ENCODE results near the gene ROS1.

DNA sequence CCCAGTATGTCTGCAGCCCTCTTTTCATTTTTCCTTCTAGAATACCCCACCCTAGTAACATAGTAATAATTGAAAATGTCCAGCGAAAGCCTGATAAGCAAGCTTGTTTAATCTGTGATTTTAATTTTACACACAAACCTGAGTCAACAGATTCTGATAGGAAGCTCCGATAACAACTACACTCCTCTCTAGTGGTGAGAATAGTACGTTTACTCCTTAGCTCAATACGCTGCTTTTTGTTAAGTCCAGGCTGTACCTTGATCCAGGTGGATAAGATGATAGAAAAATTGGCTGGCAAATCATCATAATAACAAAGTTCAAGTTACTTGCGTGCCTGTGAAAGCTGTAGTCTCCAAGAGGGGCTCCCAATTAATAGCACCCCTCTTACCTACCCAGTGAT is 31.3 kb upstream of the ROS1 start:
- TF ChIP-seq, protein P1, sequence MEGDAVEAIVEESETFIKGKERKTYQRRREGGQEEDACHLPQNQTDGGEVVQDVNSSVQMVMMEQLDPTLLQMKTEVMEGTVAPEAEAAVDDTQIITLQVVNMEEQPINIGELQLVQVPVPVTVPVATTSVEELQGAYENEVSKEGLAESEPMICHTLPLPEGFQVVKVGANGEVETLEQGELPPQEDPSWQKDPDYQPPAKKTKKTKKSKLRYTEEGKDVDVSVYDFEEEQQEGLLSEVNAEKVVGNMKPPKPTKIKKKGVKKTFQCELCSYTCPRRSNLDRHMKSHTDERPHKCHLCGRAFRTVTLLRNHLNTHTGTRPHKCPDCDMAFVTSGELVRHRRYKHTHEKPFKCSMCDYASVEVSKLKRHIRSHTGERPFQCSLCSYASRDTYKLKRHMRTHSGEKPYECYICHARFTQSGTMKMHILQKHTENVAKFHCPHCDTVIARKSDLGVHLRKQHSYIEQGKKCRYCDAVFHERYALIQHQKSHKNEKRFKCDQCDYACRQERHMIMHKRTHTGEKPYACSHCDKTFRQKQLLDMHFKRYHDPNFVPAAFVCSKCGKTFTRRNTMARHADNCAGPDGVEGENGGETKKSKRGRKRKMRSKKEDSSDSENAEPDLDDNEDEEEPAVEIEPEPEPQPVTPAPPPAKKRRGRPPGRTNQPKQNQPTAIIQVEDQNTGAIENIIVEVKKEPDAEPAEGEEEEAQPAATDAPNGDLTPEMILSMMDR (IDR thresholded peaks at IDR 0.05; ENCODE audit: low read depth, low read length) = no peak
- TF ChIP-seq POLR2A (IDR thresholded peaks at IDR 0.05; ENCODE audit: extremely low read depth, insufficient read length) = no peak
- no peak for TF ChIP-seq MYC (IDR thresholded peaks at IDR 0.05; ENCODE audit: low read depth, low read length)
- TF ChIP-seq, protein P2, sequence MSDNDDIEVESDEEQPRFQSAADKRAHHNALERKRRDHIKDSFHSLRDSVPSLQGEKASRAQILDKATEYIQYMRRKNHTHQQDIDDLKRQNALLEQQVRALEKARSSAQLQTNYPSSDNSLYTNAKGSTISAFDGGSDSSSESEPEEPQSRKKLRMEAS (IDR thresholded peaks at IDR 0.05; ENCODE audit: low read depth, low read length) = no peak

Data from NB4 (cell line).